C1 segment of cervical spinal cord (tissue), 14 donors: Measurements from ENCODE around the gene ZFAND5.

Experiments
- DNase-seq, 14 donors: peaks; one replicate each; lab custom pipeline; 2025; lab: John Stamatoyannopoulos, UW

ZFAND5 gene

DNA sequence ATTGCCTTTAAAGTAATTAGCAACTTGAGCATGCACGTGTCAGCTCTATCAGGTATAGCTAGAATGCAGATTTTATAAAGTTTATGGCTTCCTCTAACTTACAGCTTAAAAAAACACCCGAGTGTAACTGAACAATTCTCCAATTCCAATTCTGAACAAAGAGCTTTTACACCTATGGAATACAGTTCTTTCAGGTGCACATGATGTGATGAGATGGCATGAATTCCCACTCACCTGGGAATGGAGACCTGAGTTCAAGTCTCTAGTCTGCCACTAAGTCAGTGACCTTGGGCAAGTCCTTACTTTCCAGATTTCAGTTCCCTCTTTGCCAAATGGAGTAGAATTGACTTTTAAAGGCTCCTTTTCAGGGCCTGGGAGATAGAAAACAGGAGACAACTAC lies 1.8 kb downstream of the ZFAND5 start:
- no peak for DNase-seq

DNA sequence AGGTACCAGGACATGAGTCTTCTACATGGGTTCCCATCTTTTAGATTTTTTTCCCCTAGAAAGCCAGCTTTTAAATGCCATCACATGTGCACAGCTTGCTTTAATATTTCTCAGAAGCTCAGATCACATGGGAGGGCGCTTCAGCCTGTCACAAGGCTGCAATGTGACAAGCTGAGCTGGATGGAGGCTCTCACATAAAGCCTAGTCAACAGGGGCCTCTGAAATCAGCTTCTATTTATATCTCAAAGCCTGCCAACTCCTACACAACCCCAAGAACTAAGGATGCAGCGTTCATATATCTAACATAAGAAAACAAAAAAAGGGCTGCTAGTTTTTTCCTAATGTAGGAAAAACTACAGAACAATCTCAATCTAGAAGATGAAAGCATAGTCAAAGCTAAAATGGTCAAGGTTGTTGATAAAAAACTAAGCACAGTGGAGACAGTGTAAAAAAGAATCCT lies 2.3 kb downstream of the ZFAND5 start:
- DNase-seq = peak in 13 of 14 donors; percentile 2 to 91 (median 81)

- DNase-seq = no peak
These were observed 2.9 kb downstream of the ZFAND5 start for GRCh38 chr9:72362118-72362531.

GRCh38 chr9:72361217-72361616 lies 3.8 kb downstream of the ZFAND5 start:
- DNase-seq = no peak

- DNase-seq = peak in 1 of 14 donors; percentile 4
These were observed 4.7 kb downstream of the ZFAND5 start for GRCh38 chr9:72360324-72360723.

DNA sequence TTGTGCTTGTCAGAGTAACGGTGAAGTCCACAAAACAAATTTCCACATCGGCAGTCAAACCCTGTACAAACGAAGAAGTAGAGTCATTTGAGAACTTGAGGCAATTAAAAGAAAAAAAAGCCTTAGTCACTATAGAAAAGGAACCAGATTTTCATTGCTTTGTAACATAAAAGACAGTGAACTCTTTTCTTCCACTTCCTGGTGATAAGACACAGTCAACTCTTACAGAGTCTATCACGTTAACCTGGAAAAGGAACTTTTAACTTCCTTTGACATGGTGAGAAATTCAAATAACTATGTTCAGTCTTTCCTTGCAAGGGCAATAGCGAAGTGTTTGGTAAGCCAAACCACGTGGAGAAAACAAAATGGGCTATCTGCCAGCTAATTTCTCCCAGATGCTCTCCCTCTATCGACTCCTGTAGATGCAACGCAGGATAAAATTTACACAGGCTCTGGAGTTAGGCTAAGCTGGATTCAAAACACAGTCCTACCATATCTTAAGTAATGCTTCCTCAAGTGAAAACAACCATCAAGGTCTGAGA lies 8.9 kb downstream of the ZFAND5 start:
- DNase-seq = peak in 1 of 14 donors; percentile 22

- no peak for DNase-seq
These were observed 9.9 kb downstream of the ZFAND5 start for GRCh38 chr9:72355153-72355552.

GRCh38 chr9:72354704-72355103 lies 10.3 kb downstream of the ZFAND5 start:
- no peak for DNase-seq

DNA sequence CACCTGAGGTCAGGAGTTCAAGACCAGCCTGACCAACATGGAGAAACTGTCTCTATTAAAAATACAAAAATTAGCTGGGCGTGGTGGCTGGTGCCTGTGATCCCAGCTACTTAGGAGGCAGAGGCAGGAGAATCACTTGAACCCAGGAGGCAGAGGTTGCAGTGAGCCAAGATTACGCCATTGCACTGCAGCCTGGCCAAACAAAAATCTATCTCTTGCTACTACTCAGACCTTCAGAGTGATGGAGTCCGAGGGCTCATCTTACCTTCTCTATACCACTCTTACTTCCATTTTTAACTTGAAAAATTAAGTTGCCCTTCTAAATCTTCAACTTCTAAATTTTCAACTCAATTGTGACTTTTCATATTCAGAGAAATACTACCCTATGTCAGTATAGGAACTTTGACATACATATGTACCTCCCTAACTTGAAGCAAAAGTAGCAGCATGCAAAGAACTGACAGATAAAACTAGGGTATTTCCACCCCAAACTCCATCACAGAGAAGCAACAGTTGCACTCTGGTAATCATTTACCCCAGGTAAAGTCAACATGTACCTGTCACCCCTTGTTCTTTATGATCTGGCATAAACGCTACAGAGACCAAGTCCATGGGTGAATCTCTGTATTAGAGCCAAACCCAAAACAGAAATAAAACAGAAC lies 11.4 kb downstream of the ZFAND5 start:
- no peak for DNase-seq

DNA sequence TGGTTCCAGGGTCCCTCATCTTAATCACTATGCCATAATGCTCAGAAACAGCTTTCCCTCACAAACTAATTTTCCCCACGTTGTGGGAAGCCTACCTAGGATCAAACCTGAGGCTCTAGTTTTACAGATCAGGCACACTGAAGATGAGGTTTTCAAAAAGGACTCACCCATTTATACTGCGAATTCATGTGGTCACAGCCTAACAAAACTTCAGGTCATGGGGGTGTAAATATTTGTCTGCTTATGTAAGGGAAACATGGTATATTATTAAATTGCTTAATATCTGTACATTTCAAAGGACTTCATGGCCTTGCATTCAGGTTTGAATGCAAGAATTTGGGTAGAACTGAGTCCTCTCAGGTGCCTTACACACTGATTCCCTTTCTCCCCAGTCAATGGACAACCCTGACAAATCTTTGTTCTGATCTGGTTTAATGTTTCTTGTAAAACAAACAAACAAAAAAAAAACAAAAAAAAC lies 12.1 kb downstream of the ZFAND5 start:
- no peak for DNase-seq

DNA sequence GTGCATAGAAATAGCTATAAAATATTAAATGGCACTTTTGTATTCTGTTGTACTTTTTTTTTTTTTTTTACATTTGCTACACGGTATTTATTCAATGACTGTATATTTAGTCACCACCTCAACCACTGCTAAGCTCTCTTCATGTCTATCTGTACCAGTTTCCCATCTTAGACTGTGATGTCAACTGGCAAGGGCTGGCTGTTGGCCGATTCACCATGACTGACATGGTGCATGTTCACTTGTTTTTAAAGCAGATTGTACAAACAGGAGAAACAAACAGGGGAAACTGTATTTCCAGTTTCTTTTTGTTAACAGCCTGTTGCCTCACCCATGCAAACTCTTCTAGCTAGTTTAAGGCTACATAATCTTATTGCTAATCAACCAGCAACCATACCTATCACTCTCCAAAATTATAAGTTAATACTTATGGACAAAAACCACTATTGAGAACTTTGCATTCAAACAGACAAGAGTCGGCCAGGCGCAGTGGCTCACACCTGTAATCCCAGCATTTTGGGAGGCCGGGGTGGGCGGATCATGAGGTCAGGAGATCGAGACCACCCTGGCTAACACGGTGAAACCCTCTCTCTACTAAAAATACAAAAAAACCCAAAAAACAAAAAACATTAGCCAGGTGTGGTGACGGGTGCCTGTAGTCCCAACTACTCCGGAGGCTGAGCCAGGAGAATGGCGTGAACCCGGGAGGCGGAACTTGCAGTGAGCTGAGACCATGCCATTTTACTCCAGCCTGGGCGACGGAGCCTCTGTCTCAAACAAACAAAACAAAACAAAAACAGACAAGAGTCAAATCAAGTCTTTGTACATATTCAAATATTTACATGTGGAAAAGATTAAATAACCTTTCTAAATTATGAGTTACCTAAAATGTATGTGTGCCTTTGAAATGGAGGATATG lies 13.2 kb downstream of the ZFAND5 start:
- DNase-seq = no peak

GRCh38 chr9:72349911-72350310 lies 15.1 kb downstream of the ZFAND5 start:
- DNase-seq = no peak

DNA sequence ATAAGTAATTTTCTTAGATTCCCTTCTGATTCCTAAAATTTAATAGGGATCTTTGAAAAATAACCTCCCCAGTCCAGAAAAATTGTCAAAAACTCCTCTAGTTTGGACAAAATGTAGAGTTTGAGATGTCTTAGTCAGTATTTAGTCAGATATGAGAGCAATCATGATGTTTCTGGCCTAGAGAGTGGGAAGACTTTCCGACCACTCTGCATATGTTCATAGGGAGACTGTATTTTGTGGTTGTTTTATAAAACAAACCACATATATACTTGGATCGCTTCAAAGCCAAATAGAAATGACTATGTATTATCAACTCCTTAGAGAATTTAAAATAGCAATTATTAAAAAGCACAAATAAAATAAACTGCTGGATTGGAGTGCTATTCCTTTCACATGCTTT lies 15.8 kb downstream of the ZFAND5 start:
- no peak for DNase-seq

DNA sequence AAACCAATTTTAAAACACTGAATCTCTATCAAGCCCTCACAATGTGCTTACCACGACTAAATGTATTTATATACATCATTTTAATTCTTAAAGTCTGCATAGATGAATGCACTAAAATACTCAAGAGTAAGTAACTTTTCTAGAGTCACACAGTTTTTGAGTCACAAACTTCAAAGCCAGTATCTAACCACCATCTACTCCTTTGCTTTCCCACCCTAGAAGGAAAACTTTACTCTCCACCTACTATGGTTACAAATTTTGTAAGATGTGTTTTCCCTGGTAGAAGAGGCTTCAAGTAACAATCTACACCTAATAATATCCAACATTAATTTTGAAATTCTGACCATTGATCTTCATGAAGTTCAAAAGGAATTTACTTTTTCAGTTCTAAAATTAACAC lies 18.7 kb downstream of the ZFAND5 start:
- no peak for DNase-seq

DNA sequence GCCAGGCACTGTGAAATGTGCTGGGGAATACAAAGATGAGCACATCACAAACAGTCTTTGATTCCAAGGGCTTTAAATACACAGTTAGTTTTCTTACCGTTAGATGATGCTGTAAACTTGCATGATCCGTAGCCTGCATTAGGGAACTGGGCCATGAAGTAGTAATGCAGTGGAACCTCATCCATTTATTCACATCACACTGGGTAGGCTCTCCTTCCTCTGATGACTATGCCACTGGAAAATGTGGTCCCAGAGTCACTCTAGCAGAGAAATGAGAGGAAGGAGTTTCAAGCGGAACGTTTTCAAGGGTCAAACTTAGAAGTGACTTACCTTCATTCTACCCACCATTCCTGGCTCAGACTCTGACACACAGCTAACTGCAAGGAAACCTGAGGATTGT lies 26.4 kb downstream of the ZFAND5 start:
- no peak for DNase-seq

DNA sequence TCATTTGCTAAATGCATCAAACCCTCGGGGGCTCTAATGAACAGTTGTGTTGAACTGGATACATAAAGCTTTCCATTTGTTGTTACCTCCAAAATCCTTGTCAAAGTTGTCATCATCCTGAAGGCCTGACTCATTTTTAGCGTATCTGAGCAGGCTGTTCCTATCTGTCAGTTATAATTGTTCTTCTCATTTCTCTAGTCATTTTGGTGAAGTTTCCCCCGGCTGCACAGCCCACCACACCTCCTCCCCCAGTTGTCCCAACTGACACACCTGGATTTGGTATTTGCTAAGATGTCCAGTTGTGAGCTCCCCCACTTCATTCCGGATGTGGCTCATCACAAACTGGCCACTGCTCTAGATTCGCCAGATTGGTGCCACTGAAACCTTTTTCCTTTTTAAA lies 27.7 kb downstream of the ZFAND5 start:
- DNase-seq = no peak

GRCh38 chr9:72334658-72335337 lies 30.2 kb downstream of the ZFAND5 start:
- no peak for DNase-seq

- DNase-seq = no peak
These were observed 31.3 kb downstream of the ZFAND5 start for GRCh38 chr9:72333709-72334108.

GRCh38 chr9:72333197-72333596 lies 31.8 kb downstream of the ZFAND5 start:
- DNase-seq = no peak

GRCh38 chr9:72332351-72332750 lies 32.7 kb downstream of the ZFAND5 start:
- DNase-seq = no peak

DNA sequence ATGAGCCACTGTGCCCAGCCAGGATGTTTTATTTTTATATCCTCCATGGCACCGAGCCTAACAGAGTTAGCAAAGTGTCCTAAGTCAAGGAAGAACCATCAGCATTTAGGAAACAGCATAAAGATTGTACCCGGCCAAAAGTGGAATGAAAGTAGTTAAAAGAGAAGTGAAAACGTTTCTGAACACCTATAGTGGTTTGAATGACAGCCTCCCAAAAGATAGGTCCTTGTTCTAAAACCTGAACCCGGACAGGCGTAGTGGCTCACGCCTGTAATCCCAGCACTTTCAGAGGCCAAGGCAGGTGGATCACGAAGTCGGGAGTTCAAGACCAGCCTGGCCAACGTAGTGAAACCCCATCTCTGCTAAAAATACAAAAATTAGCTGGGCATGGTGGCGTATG lies 37.4 kb downstream of the ZFAND5 start:
- no peak for DNase-seq

- DNase-seq = no peak
These were observed 38.4 kb downstream of the ZFAND5 start for GRCh38 chr9:72326641-72327040.
